ENCODE results near the gene OPCML. TPM values are rescaled to one million over a fixed set of nuclear protein-coding genes. Genes with fewer than 3 reads are reported as not detected.

Gene OPCML
- total and polyA plus RNA-seq, 4 donors = under 0.01 to 0.01 TPM; not detected in 2

GRCh38 chr11:133526790-133527189 lies 5.5 kb downstream of the OPCML start:
- TF ChIP-seq RXRA (IDR thresholded peaks at IDR 0.05) (no peak), HNF4G (IDR thresholded peaks at IDR 0.05) (no peak)
- Histone ChIP-seq H3K36me3 (ENCODE audit: control insufficient read depth in 4 of 4, insufficient read depth in 3 of 4, low read depth in 1 of 4, low read length in 3 of 4) (no peaks in the 10 kb centered on the region), H3K27me3 (ENCODE audit: control insufficient read depth in 4 of 4, insufficient read depth in 4 of 4, low read length in 3 of 4) (peaks cover 0 to 12% (median 3%) of the 10 kb centered on the region in 4 donors), H3K9me3 (ENCODE audit: control insufficient read depth in 4 of 4, low read length in 3 of 4) (no peaks in the 10 kb centered on the region), H3K27ac (ENCODE audit: low read depth in 1 of 2, low read length in 2 of 2) (no peak overlapping the region), H3K4me3 (ENCODE audit: low read depth in 1 of 3, low read length in 3 of 3) (no peak overlapping the region), H3K4me1 (ENCODE audit: control insufficient read depth in 4 of 4, insufficient read depth in 4 of 4, low read length in 3 of 4) (peaks cover under 1 to 8% (median 6%) of the 10 kb centered on the region in 4 donors), H3K9ac (ENCODE audit: low read depth in 1 of 2, low read length in 2 of 2) (no peak overlapping the region)
- no peak for DNase-seq (ENCODE audit: low spot score)
- WGBS = 76% methylated on average over 3 of the region's 3 CpGs

GRCh38 chr11:133525976-133526375 lies 6.3 kb downstream of the OPCML start:
- Histone ChIP-seq H3K4me1 (ENCODE audit: control insufficient read depth in 4 of 4, insufficient read depth in 4 of 4, low read length in 3 of 4) (peaks cover 6 to 17% (median 13%) of the 10 kb centered on the region in 4 donors), H3K9me3 (ENCODE audit: control insufficient read depth in 4 of 4, low read length in 3 of 4) (no peaks in the 10 kb centered on the region), H3K4me3 (ENCODE audit: low read depth in 1 of 3, low read length in 3 of 3) (no peak overlapping the region), H3K27me3 (ENCODE audit: control insufficient read depth in 4 of 4, insufficient read depth in 4 of 4, low read length in 3 of 4) (peaks cover 0 to 7% (median under 1%) of the 10 kb centered on the region in 4 donors), H3K9ac (ENCODE audit: low read depth in 1 of 2, low read length in 2 of 2) (no peak overlapping the region), H3K36me3 (ENCODE audit: control insufficient read depth in 4 of 4, insufficient read depth in 3 of 4, low read depth in 1 of 4, low read length in 3 of 4) (no peaks in the 10 kb centered on the region), H3K27ac (ENCODE audit: low read depth in 1 of 2, low read length in 2 of 2) (no peak overlapping the region)
- no peak for TF ChIP-seq YY1 (IDR thresholded peaks at IDR 0.05)
- TF ChIP-seq HNF4A (conservative IDR thresholded peaks at IDR 0.05) = no peak
- TF ChIP-seq FOXA1 (IDR thresholded peaks at IDR 0.05) = no peak
- TF ChIP-seq SP1 (IDR thresholded peaks at IDR 0.05) = no peak
- no peak for TF ChIP-seq NR2F2 (IDR thresholded peaks at IDR 0.05)
- no peak for TF ChIP-seq EGR1 (IDR thresholded peaks at IDR 0.05; ENCODE audit: low read depth in 2 of 2)
- TF ChIP-seq RAD21 (IDR thresholded peaks at IDR 0.05) = no peak
- TF ChIP-seq GABPA (IDR thresholded peaks at IDR 0.05 in 1 of 2, conservative IDR thresholded peaks at IDR 0.05 in 1 of 2) = no peak
- TF ChIP-seq HNF4G (IDR thresholded peaks at IDR 0.05) = no peak
- WGBS = 82% methylated on average over 7 of the region's 7 CpGs
- no peak for DNase-seq (ENCODE audit: low spot score)

- Histone ChIP-seq H3K4me3 (ENCODE audit: low read depth in 1 of 3, low read length in 3 of 3) (no peak overlapping the region), H3K27me3 (ENCODE audit: control insufficient read depth in 4 of 4, insufficient read depth in 4 of 4, low read length in 3 of 4) (peaks cover 0 to 5% (median 0%) of the 10 kb centered on the region in 4 donors), H3K36me3 (ENCODE audit: control insufficient read depth in 4 of 4, insufficient read depth in 3 of 4, low read depth in 1 of 4, low read length in 3 of 4) (no peaks in the 10 kb centered on the region), H3K27ac (ENCODE audit: low read depth in 1 of 2, low read length in 2 of 2) (no peak overlapping the region), H3K9me3 (ENCODE audit: control insufficient read depth in 4 of 4, low read length in 3 of 4) (no peaks in the 10 kb centered on the region), H3K4me1 (ENCODE audit: control insufficient read depth in 4 of 4, insufficient read depth in 4 of 4, low read length in 3 of 4) (peaks cover 10 to 30% (median 23%) of the 10 kb centered on the region in 4 donors), H3K9ac (ENCODE audit: low read depth in 1 of 2, low read length in 2 of 2) (no peak overlapping the region)
- WGBS = 91% methylated on average over 8 of the region's 8 CpGs
- TF ChIP-seq ATF3 (IDR thresholded peaks at IDR 0.05) = no peak
- no peak for TF ChIP-seq MAX (IDR thresholded peaks at IDR 0.05)
- TF ChIP-seq RXRA (IDR thresholded peaks at IDR 0.05) = no peak
- no peak for TF ChIP-seq EGR1 (IDR thresholded peaks at IDR 0.05; ENCODE audit: low read depth in 2 of 2)
- no peak for TF ChIP-seq HNF4A (conservative IDR thresholded peaks at IDR 0.05)
- no peak for TF ChIP-seq YY1 (IDR thresholded peaks at IDR 0.05)
- TF ChIP-seq JUND (IDR thresholded peaks at IDR 0.05) = no peak
- no peak for TF ChIP-seq TAF1 (conservative IDR thresholded peaks at IDR 0.05)
- no peak for TF ChIP-seq REST (IDR thresholded peaks at IDR 0.05)
- DNase-seq (ENCODE audit: low spot score) = no peak
These were observed 7.8 kb downstream of the OPCML start for GRCh38 chr11:133524488-133524887.
